B cell (primary cell): ENCODE results near the gene CISD1. TPM values are rescaled to one million over a fixed set of nuclear protein-coding genes. Genes with fewer than 3 reads are reported as not detected.

Source experiments
- ATAC-seq: fragments of 200-7000 bp; cut with Tn5 transposase; one replicate; pipeline ENCODE4 v1.10.0; 2021; ENCODE audit warnings: low read depth, mild to moderate bottlenecking, moderate number of reproducible peaks, moderate library complexity
- CTCF ChIA-PET: fragments of 350-600 bp; sonication (Branson Sonifier 250); formaldehyde crosslinking; loops from one replicate; lab custom pipeline; 2021; ENCODE audit warnings: antibody characterized with exemption, inconsistent platforms; lab: Charles Lee
- POLR2A ChIA-PET: fragments of 350-600 bp; sonication (Branson Sonifier 250); formaldehyde crosslinking; loops from one replicate; lab custom pipeline; 2021; ENCODE audit warnings: antibody characterized with exemption; lab: Charles Lee
- DNase-seq: peaks from one replicate; pipeline ENCODE4 v3.0.0; 2013
- H2AFZ ChIP-seq: 2 replicates; pipeline ENCODE4 v1.6.1; 2012; ENCODE audit warnings: mild to moderate bottlenecking, low read depth, low read length; ENCODE audit not compliant: insufficient read depth, poor library complexity, severe bottlenecking
- H3K27ac ChIP-seq, 2 donors: 1 replicate in 1 of 2; 2 replicates in 1 of 2; pipeline ENCODE4 v1.5.1; 2012 to 2013; ENCODE audit warnings: low read length in 2 of 2, mild to moderate bottlenecking in 2 of 2, moderate library complexity in 1 of 2
- H3K27me3 ChIP-seq, 4 experiments: fragments of 200-600 bp in 1 of 4; sonication (generic) in 1 of 4; replicated peaks in 1 of 4; 1 replicate in 2 of 4; 2 replicates in 2 of 4; pipeline versions ENCODE4 v1.6.1 to v1.7.0; 2013 to 2016; ENCODE audit warnings: low read length in 3 of 4, mild to moderate bottlenecking in 2 of 4, mixed read lengths in 1 of 4, moderate library complexity in 1 of 4; ENCODE audit not compliant: insufficient read depth in 4 of 4, control insufficient read depth in 3 of 4; ENCODE audit errors: control extremely low read depth in 1 of 4
- H3K36me3 ChIP-seq, 2 experiments: replicated peaks in 1 of 2; 1 replicate in 1 of 2; 2 replicates in 1 of 2; pipeline versions ENCODE4 v1.6.1 to v1.7.1; 2013; ENCODE audit warnings: low read length in 1 of 2; ENCODE audit not compliant: insufficient read depth in 2 of 2, control insufficient read depth in 1 of 2; ENCODE audit errors: control extremely low read depth in 1 of 2, extremely low read depth in 1 of 2
- H3K4me1 ChIP-seq, 2 donors: fragments of 200-600 bp in 1 of 2; sonication (generic) in 1 of 2; 1 replicate in 1 of 2; 2 replicates in 1 of 2; pipeline versions ENCODE4 v1.5.1 to v1.6.1; 2013 to 2017; ENCODE audit warnings: low read length in 2 of 2; ENCODE audit not compliant: control insufficient read depth in 2 of 2, insufficient read depth in 2 of 2
- H3K4me2 ChIP-seq: replicated peaks from 2 replicates; pipeline ENCODE3; 2012; ENCODE audit warnings: mild to moderate bottlenecking, low read depth, low read length; ENCODE audit not compliant: poor library complexity, severe bottlenecking
- H3K4me3 ChIP-seq, 5 experiments: fragments of 200-600 bp in 1 of 5; sonication (generic) in 1 of 5; 1 replicate in 3 of 5; 2 replicates in 2 of 5; pipeline versions ENCODE4 v1.5.1 to v1.7.0; 2011 to 2016; ENCODE audit warnings: low read length in 4 of 5, mild to moderate bottlenecking in 4 of 5, low read depth in 2 of 5, control low read depth in 1 of 5, moderate library complexity in 1 of 5; ENCODE audit not compliant: insufficient read depth in 1 of 5; ENCODE audit errors: control extremely low read depth in 1 of 5, extremely low read depth in 1 of 5
- H3K79me2 ChIP-seq: fragments of 200-600 bp; sonication (generic); one replicate; pipeline ENCODE4 v1.6.0; 2016; ENCODE audit warnings: low read length; ENCODE audit not compliant: control insufficient read depth, insufficient read depth
- H3K9ac ChIP-seq: fragments of 200-600 bp; sonication (generic); 2 replicates; pipeline ENCODE4 v1.6.1; 2017; ENCODE audit warnings: mild to moderate bottlenecking, low read length, moderate library complexity
- H3K9me3 ChIP-seq, 3 donors: one replicate each; pipeline versions ENCODE4 v1.6.1 to v1.7.1; 2013; ENCODE audit warnings: low read length in 2 of 3; ENCODE audit not compliant: control insufficient read depth in 2 of 3, insufficient read depth in 1 of 3; ENCODE audit errors: control extremely low read depth in 1 of 3
- H4K20me1 ChIP-seq: 2 replicates; pipeline ENCODE4 v1.6.0; 2012; ENCODE audit warnings: mild to moderate bottlenecking, low read length; ENCODE audit not compliant: insufficient read depth, control insufficient read depth, poor library complexity, severe bottlenecking
- H3K27ac Mint-ChIP-seq: one replicate; pipeline ENCODE4 v1.8.0; 2021; ENCODE audit warnings: mixed read lengths
- H3K27me3 Mint-ChIP-seq: one replicate; pipeline ENCODE4 v1.8.0; 2021; ENCODE audit warnings: mixed read lengths
- H3K4me1 Mint-ChIP-seq: one replicate; pipeline ENCODE4 v1.8.0; 2021; ENCODE audit warnings: mixed read lengths
- H3K4me3 Mint-ChIP-seq: one replicate; pipeline ENCODE4 v1.8.0; 2021; ENCODE audit warnings: mixed read lengths
- H3K9me3 Mint-ChIP-seq: one replicate; pipeline ENCODE4 v1.8.0; 2022; ENCODE audit warnings: mixed read lengths; ENCODE audit not compliant: insufficient read depth
- EZH2 ChIP-seq: IDR thresholded peaks from 2 replicates; pipeline ENCODE4 v1.6.1; 2012; ENCODE audit warnings: borderline replicate concordance, low read depth, mild to moderate bottlenecking, moderate library complexity, low read length; ENCODE audit not compliant: insufficient read depth, poor library complexity, severe bottlenecking
- WGBS: methylation state at CpG from one replicate; pipeline ENCODE4 v1.1.5; 2013; ENCODE audit warnings: missing lambda C conversion rate; ENCODE audit not compliant: insufficient coverage; 5-methylcytosine and 5-hydroxymethylcytosine counted together
- intact Hi-C: fragments of 100-400 bp; cut with micrococcal nuclease; formaldehyde crosslinking; loops from one replicate; pipeline ENCODE4 v1.10.0; 2022
- polyA plus RNA-seq: library from polyadenylated mRNA; depleted of rRNA; stranded (reverse); fragments of >200 nt; gene quantifications from 2 replicates; pipeline ENCODE4 v1.2.3, GENCODE V29; 2012
- total RNA-seq, 2 donors: library from RNA; stranded (reverse); fragments of 120-200 nt in 1 of 2; gene quantifications; 1 replicate in 1 of 2; 2 replicates in 1 of 2; pipeline versions ENCODE4 v1.2.3 to v1.2.4, GENCODE V29; 2013 to 2022
- TF ChIP-seq, protein P1 (sequence below): fragments of 200-600 bp; IDR thresholded peaks from one replicate; pipeline ENCODE4 v1.8.0; 2022; ENCODE audit warnings: antibody characterized with exemption, mild to moderate bottlenecking

Gene CISD1
- total and polyA plus RNA-seq, 2 donors (not counting 1 experiment from before 2014, with no cell fraction given): 6.6 to 7.3 TPM

DNA sequence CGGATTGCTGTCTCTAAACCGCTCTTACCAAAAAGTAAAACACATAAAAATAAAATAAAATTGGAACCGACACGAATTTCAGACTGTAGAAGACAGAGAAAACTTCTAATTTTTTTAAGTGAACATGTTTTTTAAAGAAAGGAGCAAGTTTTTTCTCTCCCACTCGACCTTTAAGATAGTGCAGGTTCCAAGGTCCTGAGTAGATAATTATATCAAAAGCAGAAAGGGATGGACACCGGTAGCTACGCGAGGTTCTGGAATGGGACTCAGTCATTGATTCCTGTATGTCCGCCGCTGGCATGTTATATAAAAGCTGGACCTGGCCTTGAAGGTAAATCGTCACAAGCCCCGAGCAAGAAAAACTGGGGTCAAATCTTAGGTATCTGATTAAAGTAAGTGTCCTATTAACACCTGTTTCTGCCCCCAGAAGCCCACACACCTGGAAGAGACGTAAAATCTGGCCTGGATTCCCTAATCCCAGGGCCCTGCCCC, 462 bp upstream of the CISD1 start:
- peak overlapping the region; percentile 97 for H3K4me3 Mint-ChIP-seq
- intact Hi-C loops: loop anchor here (5.0 to 10.0 kb wide), 3 partner anchors 41 to 1966 kb away; partner anchors contain the start of gene CCDC6
- H3K27me3 Mint-ChIP-seq: no peaks in the 10 kb centered on the region

More for the DNA sequence above, 462 bp upstream of the CISD1 start:
- Histone ChIP-seq H3K27me3 (no peaks in the 10 kb centered on the region), H2AFZ (peak overlapping the region; percentile 92), H3K27ac (peak overlapping the region; percentile 89 to 98), H3K79me2 (peaks cover 71% of the 10 kb centered on the region), H3K9ac (peak overlapping the region; percentile 92), H3K4me3 (peak overlapping the region; percentile 67 to 88 (median 76)), H3K9me3 (no peaks in the 10 kb centered on the region), H3K4me2 (peak overlapping the region; percentile 91), H3K36me3 (no peaks in the 10 kb centered on the region), H4K20me1 (peaks cover 14% of the 10 kb centered on the region), H3K4me1 (peaks cover 25 to 34% of the 10 kb centered on the region in 2 donors)
- 0% methylated on average over 6 of the region's 13 CpGs for WGBS
- TF ChIP-seq, protein P1, sequence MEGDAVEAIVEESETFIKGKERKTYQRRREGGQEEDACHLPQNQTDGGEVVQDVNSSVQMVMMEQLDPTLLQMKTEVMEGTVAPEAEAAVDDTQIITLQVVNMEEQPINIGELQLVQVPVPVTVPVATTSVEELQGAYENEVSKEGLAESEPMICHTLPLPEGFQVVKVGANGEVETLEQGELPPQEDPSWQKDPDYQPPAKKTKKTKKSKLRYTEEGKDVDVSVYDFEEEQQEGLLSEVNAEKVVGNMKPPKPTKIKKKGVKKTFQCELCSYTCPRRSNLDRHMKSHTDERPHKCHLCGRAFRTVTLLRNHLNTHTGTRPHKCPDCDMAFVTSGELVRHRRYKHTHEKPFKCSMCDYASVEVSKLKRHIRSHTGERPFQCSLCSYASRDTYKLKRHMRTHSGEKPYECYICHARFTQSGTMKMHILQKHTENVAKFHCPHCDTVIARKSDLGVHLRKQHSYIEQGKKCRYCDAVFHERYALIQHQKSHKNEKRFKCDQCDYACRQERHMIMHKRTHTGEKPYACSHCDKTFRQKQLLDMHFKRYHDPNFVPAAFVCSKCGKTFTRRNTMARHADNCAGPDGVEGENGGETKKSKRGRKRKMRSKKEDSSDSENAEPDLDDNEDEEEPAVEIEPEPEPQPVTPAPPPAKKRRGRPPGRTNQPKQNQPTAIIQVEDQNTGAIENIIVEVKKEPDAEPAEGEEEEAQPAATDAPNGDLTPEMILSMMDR: no peak
- no peak for TF ChIP-seq EZH2
- Mint-ChIP-seq H3K9me3 (no peaks in the 10 kb centered on the region), H3K27ac (peak overlapping the region; percentile 96), H3K4me1 (peaks cover 41% of the 10 kb centered on the region)
- DNase-seq: no peak
- ATAC-seq: no peak
- CTCF ChIA-PET: interaction anchor here (1.2 to 3.2 kb wide), 3 partner anchors 23 to 116 kb away, joined by 6 to 15 read pairs (median 9); partner anchors contain the start of gene TFAM
- POLR2A ChIA-PET: interaction anchor here (0.7 to 1.9 kb wide), 2 partner anchors 67 to 116 kb away, joined by 3 to 16 read pairs; partner anchors contain the start of gene TFAM
